Heart left ventricle (tissue), 16 donors: ENCODE results near the gene MYO5B. TPM values are rescaled to one million over a fixed set of nuclear protein-coding genes. Genes with fewer than 3 reads are reported as not detected.

ENCODE experiments used
- ATAC-seq, 4 donors: fragments of 200-7000 bp; cut with Tn5 transposase; one replicate each; pipeline ENCODE4 v1.9.1; 2020 to 2022; ENCODE audit warnings: moderate library complexity in 4 of 4, mild to moderate bottlenecking in 3 of 4, moderate number of reproducible peaks in 1 of 4
- DNase-seq, 5 donors: peaks; one replicate each; pipeline ENCODE4 v3.0.0-alpha.2; 2020
- H3K27ac ChIP-seq, 12 donors: fragments of 200-600 bp; sonication (generic) in 4 of 12; one replicate each; pipeline versions ENCODE4 v1.5.0 to v1.8.0; 2016 to 2022; ENCODE audit warnings: mild to moderate bottlenecking in 2 of 12
- H3K27me3 ChIP-seq, 9 donors: fragments of 200-600 bp; sonication (generic) in 2 of 9; one replicate each; pipeline versions ENCODE4 v1.5.1 to v1.8.0; 2016 to 2022; ENCODE audit warnings: mild to moderate bottlenecking in 3 of 9
- H3K36me3 ChIP-seq, 9 donors: fragments of 200-600 bp; sonication (generic) in 2 of 9; one replicate each; pipeline versions ENCODE4 v1.5.0 to v1.8.0; 2018 to 2022; ENCODE audit warnings: mild to moderate bottlenecking in 2 of 9
- H3K4me1 ChIP-seq, 12 donors: fragments of 200-600 bp; sonication (generic) in 4 of 12; one replicate each; pipeline versions ENCODE4 v1.5.0 to v1.8.0; 2016 to 2022; ENCODE audit warnings: mild to moderate bottlenecking in 3 of 12
- H3K4me3 ChIP-seq, 12 donors: fragments of 200-600 bp; sonication (generic) in 4 of 12; one replicate each; pipeline versions ENCODE4 v1.5.0 to v1.8.0; 2017 to 2022; ENCODE audit warnings: mild to moderate bottlenecking in 9 of 12, moderate library complexity in 4 of 12
- H3K9me3 ChIP-seq, 12 donors: fragments of 200-600 bp; sonication (generic) in 4 of 12; one replicate each; pipeline versions ENCODE4 v1.5.0 to v1.8.0; 2016 to 2022; ENCODE audit warnings: mild to moderate bottlenecking in 1 of 12
- CTCF ChIP-seq, 12 donors: fragments of 200-600 bp; sonication (generic) in 4 of 12; IDR thresholded peaks; one replicate each; pipeline versions ENCODE4 v1.5.0 to v1.8.0; 2018 to 2022; ENCODE audit warnings: antibody characterized with exemption in 12 of 12, mild to moderate bottlenecking in 5 of 12
- POLR2A ChIP-seq, 2 donors: fragments of 450-650 bp; IDR thresholded peaks; one replicate each; pipeline ENCODE4 v1.6.1; 2017; ENCODE audit warnings: antibody characterized with exemption in 2 of 2, mild to moderate bottlenecking in 2 of 2, moderate library complexity in 2 of 2
- WGBS, 4 donors: extraction: QIAGEN DNeasy Blood & Tissue Kit in 2 of 4; methylation state at CpG; one replicate each; pipeline versions ENCODE4 v1.1.5 to v1.1.7; 2013 to 2018; 5-methylcytosine and 5-hydroxymethylcytosine counted together
- intact Hi-C, 10 donors: fragments of 100-400 bp; cut with DNase I; formaldehyde crosslinking; loops; one replicate each; pipeline versions ENCODE4 v1.11.1 to v1.14.2; 2022
- polyA plus RNA-seq, 2 donors: library from polyadenylated mRNA; stranded (reverse); fragments of 200-250 nt; gene quantifications; one replicate each; pipeline ENCODE4 v1.2.3, GENCODE V29; 2013
- total RNA-seq, 9 donors: library from RNA; depleted of rRNA in 2 of 9; stranded (reverse); fragments of >200 nt in 2 of 9; fragmentation: NEBNext Ultra II Directional in 3 of 9; extraction: Animal tissue kit (Norgen Biotek cat#: 25700) in 3 of 9; gene quantifications; one replicate each; pipeline versions ENCODE4 v1.1.0 to v1.2.4, GENCODE V29; 2016 to 2023
- donor health status: ischemic (EF 13 %, LVEDD 7.1; RV severe dilation, severe dysfunction).
- donor health status: healthy with polysubstance abuse.
- donor health status: DM: no; HTN: yes; CAD: no.
- donor health status: DM: no; HTN: no; CAD: no.
- donor health status: ischemic (EF 25% LVEDD 6.9; RV normal size, moderate dysfunction).
- donor health status: ischemic (EF 25% LVEDD 5.7; RV mildly dilated, moderate dysfunction).
- donor health status: healthy.
- donor health status: DM: yes; HTN: yes; CAD: no.
- donor health status: ischemic (EF 35%, LVEDD 5.7; RV mildly dilated, moderate dysfunction).
- donor health status: nonischemic (EF 11% LVEDD 7.7; RV severe dilation, severe dysfunction).
- donor health status: DM: yes; HTN: yes; CAD: no.
- donor health status: PGD.
- donor health status: ischemic (EF 29% LVEDD 5.4; RV normal size, mild dysfunction).
- donor health status: nonischemic (EF 23%, LVEDD 6.1; RV moderate dilation, normal function).

MYO5B gene
- total and polyA plus RNA-seq, 11 donors, result 0.51 to 5.9 (median 1.4) TPM

GRCh38 chr18:50111398-50111797 lies 83.5 kb downstream of the MYO5B start:
- intact Hi-C loops, result no loop called here
- Histone ChIP-seq H3K27ac (no peak overlapping the region), H3K36me3 (no peaks in the 10 kb centered on the region), H3K9me3 (no peaks in the 10 kb centered on the region), H3K27me3 (peaks cover 0 to 7% (median 0%) of the 10 kb centered on the region in 9 donors), H3K4me3 (no peak overlapping the region), H3K4me1 (peaks cover 0 to 3% (median 0%) of the 10 kb centered on the region in 12 donors)
- no peak for ATAC-seq
- TF ChIP-seq CTCF (IDR thresholded peaks at IDR 0.05), result no peak
- TF ChIP-seq POLR2A (IDR thresholded peaks at IDR 0.05), result no peak
- 70 to 84% (median 80%) methylated on average over 1 of the region's 1 CpG for WGBS, 4 donors
- no peak for DNase-seq

DNA sequence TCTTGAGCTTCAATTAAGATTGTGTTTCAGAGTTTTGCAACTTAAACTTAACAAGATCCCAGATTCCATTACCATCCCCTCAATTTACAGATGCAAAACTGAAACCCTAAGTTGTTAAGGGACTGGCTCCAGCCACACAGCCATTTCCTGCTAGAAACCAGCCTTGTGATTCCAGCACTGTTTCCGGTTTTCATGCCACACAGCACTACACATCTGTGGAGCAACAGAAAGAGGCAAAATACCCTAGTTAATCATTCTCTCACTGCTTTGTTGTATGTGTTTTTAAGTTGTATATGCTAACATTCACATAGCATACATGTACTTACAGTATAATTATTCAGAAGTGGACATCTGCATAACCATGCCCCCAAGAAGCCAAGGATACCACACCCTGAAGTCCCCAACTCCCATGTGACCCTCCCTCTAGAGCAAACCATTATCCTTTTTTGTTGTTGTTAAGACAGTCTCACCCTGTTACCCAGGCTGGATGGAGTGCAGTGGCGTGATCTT lies 87.4 kb downstream of the MYO5B start:
- no peak for TF ChIP-seq CTCF (IDR thresholded peaks at IDR 0.05)
- no peak for TF ChIP-seq POLR2A (IDR thresholded peaks at IDR 0.05)
- ATAC-seq, result no peak
- no peak for DNase-seq
- no peaks in the 10 kb centered on the region for H3K36me3 ChIP-seq
- no peaks in the 10 kb centered on the region for H3K4me1 ChIP-seq
- H3K9me3 ChIP-seq, result no peaks in the 10 kb centered on the region
- peaks cover 0 to 7% (median 0%) of the 10 kb centered on the region in 9 donors for H3K27me3 ChIP-seq
- intact Hi-C loops, result no loop called here
- H3K4me3 ChIP-seq, result no peak overlapping the region
- 66 to 82% (median 79%) methylated on average over 2 of the region's 2 CpGs for WGBS, 4 donors
- no peak overlapping the region for H3K27ac ChIP-seq

GRCh38 chr18:50105027-50105426 lies 89.9 kb downstream of the MYO5B start:
- Histone ChIP-seq H3K4me1 (no peaks in the 10 kb centered on the region), H3K27me3 (peaks cover 0 to 7% (median 0%) of the 10 kb centered on the region in 9 donors), H3K36me3 (no peaks in the 10 kb centered on the region), H3K4me3 (no peak overlapping the region), H3K27ac (no peak overlapping the region), H3K9me3 (no peaks in the 10 kb centered on the region)
- intact Hi-C loops, result no loop called here
- DNase-seq, result no peak
- TF ChIP-seq CTCF (IDR thresholded peaks at IDR 0.05) (no peak), POLR2A (IDR thresholded peaks at IDR 0.05) (no peak)
- WGBS, 4 donors, result 86 to 98% (median 95%) methylated on average over 1 of the region's 1 CpG
- ATAC-seq, result no peak

- H3K4me3 ChIP-seq, result no peak overlapping the region
- DNase-seq, result no peak
- no peak overlapping the region for H3K27ac ChIP-seq
- H3K4me1 ChIP-seq, result peaks cover 0 to 3% (median 0%) of the 10 kb centered on the region in 12 donors
- H3K9me3 ChIP-seq, result no peaks in the 10 kb centered on the region
- intact Hi-C loops, result no loop called here
- no peaks in the 10 kb centered on the region for H3K36me3 ChIP-seq
- no peak for ATAC-seq
- H3K27me3 ChIP-seq, result peaks cover 0 to 7% (median 0%) of the 10 kb centered on the region in 9 donors
- no peak for TF ChIP-seq POLR2A (IDR thresholded peaks at IDR 0.05)
- no peak for TF ChIP-seq CTCF (IDR thresholded peaks at IDR 0.05)
- 89 to 95% (median 92%) methylated on average over 3 of the region's 3 CpGs for WGBS, 4 donors
These were observed 90.5 kb downstream of the MYO5B start for GRCh38 chr18:50104421-50104820.
